GM18511 (cell line): ENCODE measurements around the gene SREBF1.

Source experiments
- ATAC-seq: cut with Tn5 transposase; IDR thresholded peaks from one replicate; pipeline ENCODE4 v1.9.1; 2021; ENCODE audit warnings: mild to moderate bottlenecking, moderate library complexity; ENCODE audit not compliant: unreplicated experiment

SREBF1 gene

DNA sequence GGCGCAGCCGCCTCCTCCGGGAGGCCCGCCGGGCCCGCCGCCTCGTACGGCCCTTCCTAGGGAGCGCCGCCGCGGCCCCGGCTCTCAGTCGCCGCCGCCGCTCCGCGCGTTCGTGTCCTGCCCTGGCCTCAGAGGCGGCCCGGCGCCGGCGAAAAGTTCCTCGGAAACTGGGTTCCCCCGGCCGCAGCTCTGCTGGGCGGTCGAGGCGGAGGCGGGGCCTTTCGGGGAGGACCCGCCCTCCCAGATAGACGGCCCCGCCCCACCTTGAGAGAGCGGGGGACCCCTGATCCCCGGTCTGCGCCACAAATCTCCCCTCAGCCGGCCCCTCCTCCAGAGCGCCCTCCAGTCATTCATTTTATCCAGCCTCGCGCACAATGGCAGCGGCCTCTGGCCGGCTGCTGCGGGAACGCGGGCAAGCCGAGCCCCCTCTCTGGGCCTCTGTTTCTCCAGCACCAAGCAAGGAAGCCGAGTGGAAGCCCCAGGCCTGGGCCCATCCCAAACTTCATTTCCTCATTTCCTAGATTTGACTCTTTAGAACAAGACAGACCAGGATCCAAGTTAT lies at the start of gene SREBF1:
SREBF1 (minus strand) TSS at position 169 of the 562 bp plus-strand sequence. CDS start 169 bp downstream, outside the sequence.
- peak; percentile 43 for ATAC-seq

DNA sequence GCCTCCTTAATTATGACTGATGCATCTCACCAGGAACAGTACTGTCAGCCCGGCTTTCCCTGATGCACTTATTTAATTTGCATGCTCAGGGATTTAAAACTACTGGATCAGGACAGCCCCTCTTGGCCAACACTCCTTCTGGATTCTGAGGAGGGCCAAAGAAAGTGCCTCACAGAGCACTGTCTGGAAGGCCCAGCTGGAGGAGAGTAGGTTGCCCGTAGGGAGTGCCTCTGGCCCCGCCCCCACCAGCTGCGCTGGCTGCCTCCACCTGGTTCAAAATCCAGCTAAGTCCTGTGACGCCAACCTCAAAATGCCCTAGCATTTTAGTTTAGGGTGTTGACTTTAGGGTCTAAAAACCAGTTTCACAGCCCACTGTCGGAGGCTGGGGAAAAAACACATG lies 49.4 kb upstream of the SREBF1 start:
- no peak for ATAC-seq

DNA sequence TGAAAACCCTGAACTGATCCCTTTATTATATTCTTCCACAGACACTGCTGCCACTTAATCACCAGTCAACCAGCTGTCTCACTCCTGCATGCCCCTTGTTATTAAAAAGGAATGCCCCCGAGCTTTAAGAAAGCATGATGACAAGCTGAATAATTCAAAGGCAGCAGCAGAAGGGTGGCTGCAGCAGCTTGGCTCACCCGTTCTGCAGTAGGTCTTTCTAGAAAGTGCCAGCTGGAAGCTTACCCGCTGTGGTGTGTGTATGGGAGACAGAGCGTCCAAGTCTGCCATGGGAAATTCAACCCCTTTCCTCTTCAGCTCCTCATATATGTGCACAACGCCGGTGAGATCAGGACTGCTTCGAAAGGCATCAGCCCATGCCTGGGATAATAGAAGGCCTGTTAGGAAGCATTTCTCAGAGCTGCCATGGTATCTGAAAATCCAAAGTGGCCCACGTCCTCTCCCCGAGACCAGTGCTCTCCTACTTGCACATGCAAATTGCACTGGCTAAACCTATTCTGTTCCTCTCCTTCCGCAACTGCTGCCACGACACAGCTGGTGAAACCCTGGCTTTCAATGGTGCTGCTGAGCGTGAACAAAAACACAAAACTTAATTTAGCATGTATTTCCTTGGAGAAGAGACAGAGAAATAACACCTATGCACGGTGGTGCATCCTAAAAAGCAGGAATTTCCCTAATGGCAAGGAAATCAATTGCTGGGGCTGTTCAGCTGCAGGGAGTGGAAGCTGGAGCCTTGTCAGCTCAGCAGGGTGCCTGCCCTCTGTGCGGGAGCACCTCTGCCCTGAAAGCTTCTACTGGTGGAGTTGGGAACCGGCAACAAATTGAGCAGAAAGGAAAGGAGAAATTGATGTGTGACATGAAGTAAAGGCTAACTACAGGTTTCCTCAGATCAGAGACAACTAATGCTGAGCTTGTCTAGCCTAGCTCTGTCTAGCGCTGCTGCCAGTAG lies 47.9 kb upstream of the SREBF1 start:
- ATAC-seq, result no peak

GRCh38 chr17:17883801-17884200 lies 47.0 kb upstream of the SREBF1 start:
- no peak for ATAC-seq

DNA sequence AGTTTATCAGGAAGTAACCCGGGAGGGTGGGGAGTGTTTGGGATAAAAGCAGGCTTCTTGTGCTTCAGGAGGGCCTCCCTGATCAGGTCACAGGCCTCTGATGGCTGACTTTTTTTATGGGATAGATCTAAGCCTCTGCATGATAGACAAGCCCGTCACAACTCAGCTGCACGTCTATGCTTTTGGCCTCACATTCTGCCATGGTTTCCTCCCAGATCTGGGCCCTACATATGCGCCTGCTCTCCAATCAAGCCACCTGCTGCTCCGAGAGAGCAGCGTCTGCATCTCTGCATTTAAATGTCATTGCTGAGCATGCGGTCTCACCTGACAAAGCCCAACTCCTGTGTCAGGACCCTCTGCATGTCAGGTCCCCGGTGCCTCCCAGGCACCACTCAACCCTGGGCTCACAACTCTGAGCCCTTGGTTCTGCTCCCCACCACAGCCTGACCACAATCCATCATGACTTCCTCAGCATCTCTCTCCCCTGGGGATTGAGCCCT lies 45.3 kb upstream of the SREBF1 start:
- no peak for ATAC-seq

DNA sequence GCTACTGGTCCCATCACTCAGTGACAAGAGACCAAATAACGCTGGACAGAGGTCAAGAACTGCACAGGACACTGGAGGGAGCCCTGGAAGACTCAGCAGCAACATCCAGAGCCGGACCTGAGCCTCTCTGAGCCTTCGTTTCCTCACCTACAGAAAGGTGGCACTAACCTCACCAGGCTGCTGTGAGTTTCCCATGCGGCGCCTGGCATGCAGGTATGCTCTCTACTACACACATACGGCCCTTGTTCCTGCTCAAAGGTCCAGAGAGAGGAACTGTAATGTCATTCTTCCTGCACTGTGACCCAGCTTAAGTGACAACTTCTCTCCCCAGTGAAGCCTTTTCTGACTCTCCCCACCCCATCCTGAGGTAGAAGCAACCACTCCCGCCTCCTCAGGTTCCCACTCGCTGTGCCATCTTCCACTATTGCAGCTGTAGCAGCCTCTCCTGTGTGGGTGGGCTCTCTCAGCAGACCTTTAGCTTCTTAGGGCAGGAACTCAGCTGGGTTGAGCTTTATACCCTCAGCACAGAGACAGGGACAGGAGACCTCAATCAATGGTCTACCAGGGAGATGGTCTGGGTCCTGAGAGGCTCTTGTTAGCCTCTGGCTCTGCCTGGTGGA lies 43.9 kb upstream of the SREBF1 start:
- no peak for ATAC-seq

DNA sequence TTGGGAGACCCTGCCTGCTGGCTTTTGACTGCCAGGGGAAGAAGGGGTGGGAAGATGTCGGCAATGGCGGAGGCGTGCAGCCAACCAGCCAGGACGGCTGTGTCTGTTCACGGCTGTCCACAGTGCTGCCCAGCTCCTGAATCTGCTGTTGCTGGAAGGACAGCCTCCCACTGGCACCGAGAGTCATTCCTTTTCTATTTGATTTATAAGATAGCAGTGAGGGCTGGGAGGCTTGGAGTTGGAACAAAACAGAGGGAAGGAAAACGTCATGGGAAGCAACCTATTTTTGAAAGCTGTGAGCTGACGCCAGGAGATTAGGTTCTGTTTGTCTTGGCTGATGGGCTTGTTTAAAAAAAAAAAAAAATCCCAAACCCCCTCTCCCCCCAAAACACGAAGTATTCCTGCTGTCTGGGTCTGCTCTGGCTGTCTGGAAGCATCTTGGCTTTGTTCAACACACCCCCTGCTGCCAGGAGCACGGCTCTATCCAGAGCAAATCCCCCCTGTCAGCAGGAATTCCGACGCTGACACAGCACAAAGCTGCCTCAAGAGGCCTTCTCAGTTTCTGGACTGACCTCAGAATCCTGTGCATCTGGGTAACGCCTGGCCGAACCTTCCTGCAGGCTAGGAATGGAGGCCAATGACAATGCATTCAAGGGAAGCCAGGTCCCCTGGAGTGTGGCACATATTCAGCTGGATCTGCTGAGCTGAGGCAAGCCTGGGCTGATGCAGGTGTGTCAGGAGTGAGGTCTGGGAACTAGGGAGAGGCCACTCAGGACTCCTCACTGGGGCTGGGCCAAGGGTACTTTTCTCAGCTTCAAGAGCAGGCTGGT lies 41.0 kb upstream of the SREBF1 start:
- no peak for ATAC-seq

GRCh38 chr17:17876959-17877528 lies 40.3 kb upstream of the SREBF1 start:
- no peak for ATAC-seq

DNA sequence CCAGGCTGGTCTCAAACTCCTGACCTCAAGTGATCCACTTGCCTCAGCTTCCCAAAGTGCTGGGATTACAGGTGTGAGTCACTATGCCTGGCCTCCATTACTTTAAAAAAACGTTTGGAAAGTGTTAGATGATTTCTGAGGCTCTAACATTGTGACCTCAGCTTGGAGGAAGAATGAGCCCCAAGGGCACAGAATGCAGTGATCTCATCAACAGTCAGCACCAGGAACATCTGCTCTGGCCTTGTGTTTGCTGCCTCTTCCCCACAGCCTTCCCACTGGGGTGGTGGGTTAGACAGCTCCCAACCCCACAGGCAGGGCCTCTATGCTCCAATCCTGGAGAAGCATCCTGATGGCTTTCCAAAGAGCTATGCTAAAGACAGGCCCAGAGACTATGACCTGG lies 37.7 kb upstream of the SREBF1 start:
- no peak for ATAC-seq

- no peak for ATAC-seq
Observed at GRCh38 chr17:17873450-17873991, 36.7 kb upstream of the SREBF1 start.

DNA sequence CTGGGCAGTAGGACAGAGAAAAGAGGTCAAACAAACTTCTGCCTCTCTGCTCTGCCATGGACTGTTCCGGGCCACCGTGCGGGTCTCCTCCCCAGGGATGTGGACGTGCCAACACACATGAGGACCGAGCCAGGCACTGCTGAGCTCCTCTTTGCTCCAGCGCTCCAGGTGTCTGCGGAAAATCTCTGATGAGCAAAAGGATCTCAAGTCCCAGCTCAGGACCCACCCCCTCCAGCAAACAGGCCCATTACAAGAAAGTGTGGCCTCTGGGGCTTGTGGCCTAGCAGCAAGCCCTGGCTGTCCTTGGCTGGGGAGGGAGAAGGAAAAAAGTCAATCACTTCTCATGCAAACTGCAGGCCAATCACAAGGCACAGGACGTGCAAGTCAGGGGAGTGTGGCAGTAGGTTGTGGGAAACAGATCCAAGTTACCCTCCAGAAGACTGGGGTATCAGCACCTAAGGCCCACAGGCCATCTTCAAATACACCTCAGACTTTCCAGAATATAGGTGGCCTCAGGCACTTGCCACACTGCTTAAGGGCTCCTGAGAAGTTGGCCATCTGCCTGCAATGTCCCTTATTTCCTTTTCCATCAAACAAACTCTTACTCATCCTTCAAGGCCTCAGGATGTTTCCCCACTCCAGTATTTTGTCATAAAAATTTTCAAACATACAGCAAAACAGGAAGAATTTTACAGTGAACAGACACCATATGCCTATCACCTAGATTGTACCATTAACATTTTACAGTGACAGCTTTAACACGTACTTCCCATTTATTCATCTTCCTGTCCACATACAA lies 36.0 kb upstream of the SREBF1 start:
- no peak for ATAC-seq

DNA sequence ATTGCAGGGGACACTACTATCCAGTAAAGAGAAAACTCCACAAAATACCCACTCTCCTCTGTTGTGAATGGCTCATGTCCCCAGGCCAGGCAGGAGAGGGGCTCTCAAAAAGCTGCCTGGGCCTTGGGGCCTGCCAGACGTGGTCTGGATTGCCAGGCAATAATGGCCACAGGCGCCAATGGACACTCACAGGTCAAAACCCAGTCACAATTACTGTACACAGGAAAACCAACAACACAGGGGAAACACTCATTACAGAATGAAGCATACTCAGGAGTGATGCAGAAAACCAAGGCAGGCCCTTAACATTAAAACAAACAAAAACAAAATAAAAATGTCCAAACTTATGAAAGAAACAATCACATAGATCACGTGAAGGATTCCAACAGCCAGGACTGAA lies 35.1 kb upstream of the SREBF1 start:
- no peak for ATAC-seq

DNA sequence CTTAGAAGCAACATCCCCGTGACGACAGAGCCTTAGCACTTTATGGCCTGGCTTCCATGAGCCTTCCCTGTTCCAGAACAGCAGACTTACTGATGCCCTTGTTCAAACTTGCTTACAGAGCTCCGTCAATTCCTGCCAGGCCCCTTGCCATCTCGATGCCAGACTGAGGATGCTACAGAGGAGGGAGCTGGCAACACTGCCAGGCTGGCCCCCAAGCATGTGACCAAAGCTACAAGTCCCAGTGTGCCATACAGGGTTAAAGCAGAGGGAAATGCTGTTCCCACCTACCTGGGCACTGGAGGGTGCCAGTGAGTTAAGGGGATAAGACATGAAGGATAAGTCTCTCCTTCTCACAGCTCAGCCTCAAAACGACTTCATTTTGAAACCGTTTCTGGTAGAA lies 33.5 kb upstream of the SREBF1 start:
- no peak for ATAC-seq

DNA sequence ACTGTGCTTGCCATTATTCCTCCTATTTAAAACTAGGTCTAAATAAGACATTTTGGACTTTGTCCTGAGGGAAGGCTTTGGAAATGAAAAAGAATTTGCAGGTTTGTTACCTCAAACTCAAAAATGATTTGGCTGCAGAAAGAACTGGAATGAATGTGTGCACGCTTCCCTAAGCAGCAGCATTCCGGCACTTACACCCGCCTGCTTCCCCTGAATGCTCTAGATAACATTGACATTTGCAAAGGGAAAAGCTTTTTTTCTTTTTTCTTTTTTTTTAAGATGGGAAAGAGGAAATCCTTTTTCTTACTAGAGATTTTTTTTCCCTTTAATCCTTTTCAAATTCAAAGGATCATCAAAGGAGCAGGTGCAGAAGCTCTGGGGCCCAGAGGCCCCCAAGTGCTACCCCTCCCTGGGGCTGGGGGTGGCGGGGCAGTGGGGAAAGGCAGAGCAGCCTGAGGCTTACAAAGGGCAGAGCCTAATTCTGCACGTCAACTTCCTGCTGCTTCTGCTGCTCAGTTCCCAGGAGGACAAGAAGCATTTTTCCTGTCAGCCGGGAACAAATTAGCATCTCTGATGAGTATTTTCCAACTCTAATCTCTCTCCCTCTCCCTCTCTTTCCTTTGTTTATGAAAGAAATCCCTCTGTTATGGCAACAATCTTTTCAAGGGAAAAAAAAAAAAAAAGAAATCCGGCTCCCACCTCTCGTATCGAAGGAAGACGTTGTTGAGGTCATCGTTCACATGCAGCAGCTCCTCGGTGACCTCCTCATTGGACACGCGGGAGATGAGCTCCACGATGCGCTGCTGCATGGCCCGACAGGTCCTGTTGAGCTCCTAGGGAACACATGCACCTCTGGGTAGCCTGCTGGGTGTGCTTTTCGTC lies 32.1 kb upstream of the SREBF1 start:
- no peak for ATAC-seq

GRCh38 chr17:17866897-17867296 lies 30.1 kb upstream of the SREBF1 start:
- ATAC-seq, result no peak

- no peak for ATAC-seq
Observed at GRCh38 chr17:17866425-17866824, 29.6 kb upstream of the SREBF1 start.

DNA sequence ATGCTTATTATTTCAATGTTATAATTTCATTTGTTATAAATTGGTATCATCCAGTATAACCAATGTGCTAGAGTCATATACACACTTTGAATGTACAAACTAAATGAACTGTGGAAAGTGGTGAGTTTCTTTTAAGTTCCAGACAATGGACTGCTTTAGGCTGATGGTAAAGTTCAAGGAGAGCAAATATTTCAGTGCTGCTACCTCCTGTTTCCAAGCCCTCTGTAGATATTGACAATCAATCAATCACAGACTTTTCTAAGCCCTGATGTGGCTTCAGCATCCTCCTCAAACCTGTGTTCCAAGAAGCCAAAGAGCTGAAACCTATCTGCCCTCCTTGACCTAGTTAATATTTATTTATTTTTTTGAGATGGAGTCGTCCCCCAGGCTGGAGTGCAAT lies 28.2 kb upstream of the SREBF1 start:
- no peak for ATAC-seq

- ATAC-seq, result no peak
Observed at GRCh38 chr17:17860766-17861107, 24.0 kb upstream of the SREBF1 start.
